HG02981 (cell line): ENCODE measurements around the gene LCORL.
A peak's percentile ranks its signal among the peaks of the same experiment; 100 is the strongest.
"Not testable (repeated sequence)": the region's sequence is repeated elsewhere in the genome, so short reads cannot be mapped to it uniquely, and the experiment has no call there.

Experiments
- ATAC-seq: cut with Tn5 transposase; IDR thresholded peaks from one replicate; pipeline ENCODE4 v1.9.1; 2021; ENCODE audit warnings: mild to moderate bottlenecking, moderate library complexity; ENCODE audit not compliant: unreplicated experiment

Gene LCORL

DNA sequence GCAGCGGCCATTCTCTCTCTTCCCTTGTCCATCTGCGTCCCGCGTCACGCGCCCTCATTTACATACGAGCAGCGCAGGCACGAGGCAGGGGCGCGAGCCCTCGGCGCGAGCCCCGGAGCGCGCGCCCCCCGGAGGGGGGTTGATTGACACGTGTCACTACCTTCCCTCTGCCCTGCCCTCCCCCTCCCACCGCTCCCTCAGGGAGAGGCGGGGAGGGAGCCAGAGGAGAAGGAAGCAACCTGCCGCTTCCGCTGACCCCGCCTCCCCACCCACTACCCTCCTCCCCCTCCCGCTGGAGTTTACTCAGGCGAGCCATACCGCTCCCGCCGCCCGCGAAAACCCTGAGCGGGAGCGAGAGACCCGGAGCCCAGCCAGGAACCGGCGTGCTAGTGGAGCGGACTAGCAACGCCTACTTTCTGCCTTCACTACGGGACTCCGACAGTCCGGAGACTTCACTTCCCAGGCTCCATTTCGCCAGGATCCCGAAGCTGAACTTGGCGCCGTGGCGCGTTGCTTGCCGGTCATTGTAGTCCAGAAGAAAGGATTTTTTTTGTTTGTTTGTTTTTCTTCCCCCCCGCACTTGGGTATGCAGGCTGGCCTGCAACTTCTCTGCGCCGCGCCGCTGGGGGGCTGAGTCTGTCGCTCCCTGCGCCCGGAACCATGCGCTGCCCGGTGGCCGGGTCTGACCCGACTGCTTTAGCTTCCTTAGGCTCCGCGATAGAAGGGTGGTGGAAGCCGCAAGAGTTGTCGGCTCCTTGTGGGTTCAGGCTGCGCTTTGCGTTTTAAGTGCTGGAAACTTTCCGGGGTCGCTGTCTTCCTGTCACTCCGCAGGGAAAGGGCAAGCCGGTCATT, at the start of gene LCORL:
Gene LCORL, minus strand, starts transcription at position 36 of the 852 bp plus-strand sequence. Its CDS starts 4 bp downstream, at position 32.
- ATAC-seq = peak; percentile 74

DNA sequence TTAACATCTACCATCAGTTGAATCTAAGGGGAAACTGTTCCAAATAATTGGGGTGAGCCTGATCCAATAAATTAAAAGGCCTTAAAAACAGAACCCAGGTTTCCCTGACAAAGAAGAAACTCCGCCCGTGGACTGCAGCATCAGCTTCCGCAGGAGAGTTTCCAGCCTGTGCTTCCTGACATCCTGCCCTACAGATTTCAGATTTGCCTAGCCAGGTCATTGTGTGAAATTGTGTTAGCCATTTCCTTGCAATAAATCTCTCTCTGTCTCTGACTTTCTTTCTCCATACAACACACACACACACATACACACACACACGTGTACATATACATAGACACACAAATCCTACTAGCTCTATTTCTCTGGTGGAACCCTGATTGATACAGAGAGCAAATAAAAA, 48.3 kb upstream of the LCORL start:
- ATAC-seq = no peak

DNA sequence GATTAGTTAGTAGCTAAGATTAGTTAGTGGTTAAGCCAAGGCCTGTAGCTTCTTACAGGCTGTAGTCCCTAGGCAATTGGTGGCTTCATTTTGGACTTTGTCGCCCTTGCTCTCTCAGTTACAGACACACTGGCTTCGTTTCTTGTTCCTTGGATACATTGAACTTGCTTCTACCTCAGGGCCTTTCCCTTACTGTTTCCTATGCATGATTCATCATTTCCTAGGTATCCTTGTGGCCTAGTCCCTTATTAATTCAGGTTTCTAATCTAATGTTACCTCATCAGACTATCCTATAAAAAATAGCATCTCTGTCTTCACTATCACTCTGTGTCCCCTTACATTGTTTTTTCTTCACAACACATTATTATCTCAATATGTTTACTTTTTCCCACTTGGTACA, 45.5 kb upstream of the LCORL start:
- ATAC-seq = no peak

DNA sequence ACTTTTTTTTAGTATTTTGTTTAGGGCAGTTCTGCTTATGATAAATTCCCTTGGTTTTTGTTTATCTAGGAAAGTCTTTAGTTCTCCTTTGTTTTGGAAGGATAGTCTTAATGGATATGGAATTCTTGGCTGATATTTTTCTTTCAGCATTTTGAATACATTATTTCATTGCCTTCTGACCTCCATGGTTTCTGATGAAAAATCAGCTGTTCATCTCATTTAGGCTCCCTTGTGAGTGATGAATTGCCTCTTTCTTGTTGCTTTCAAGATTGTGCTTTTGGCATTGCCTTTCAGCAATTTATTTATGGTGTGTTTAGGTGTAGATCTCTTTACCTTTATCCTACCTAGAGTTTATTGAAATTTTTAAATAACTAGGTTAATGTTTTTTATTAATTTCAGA, 41.5 kb upstream of the LCORL start:
- no peak for ATAC-seq

DNA sequence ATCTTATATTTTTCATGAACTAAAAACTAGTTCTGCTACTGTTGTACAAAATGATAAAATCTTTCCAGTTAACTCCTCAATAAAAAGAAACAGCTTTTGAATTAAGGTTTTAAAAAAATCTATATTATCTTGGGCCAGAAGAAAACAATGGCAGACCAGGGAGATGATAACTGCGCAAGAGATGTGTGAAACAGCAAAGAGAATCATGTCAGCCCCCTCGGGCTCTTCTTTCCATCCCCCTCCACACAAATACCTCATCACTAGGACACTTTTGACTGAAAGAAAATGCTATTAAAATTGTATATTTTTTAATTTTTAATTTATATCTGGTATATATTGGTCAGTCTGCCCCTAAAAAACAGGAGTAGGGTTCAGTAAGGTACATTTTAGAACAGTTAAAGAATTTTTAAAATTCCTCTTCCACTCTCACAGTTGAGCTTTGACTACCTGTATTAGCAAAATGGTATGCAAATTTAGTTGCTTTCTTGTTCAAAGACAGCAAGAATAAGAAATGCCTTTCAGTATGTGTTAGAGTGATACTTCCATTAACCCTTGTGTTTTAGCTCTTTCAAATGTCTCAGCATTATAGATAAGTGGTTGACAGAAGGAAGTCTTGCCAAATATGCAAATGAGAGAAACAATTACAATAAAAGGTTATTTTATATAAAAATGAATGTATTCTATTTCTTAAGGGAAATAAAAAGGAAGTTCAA, 36.4 kb upstream of the LCORL start:
- ATAC-seq = peak; percentile 73

DNA sequence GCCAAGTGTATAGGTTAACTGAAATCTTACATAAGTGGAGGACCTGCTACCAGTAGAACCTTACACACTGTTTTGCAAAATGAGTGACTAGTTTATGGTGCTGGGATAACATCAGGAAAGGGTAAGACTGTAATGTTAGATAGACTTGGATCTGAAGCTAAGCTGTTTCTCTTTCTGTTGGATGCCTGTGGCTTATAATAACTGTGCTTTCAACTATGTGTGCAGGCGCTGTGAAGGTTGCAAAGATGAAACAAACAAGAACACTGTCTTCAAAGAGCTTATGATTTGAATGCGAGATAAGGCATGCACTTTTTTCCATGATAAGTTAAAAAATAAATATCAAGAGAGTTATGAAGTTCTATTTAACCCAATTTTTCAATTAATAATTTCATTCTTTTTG, 34.5 kb upstream of the LCORL start:
- ATAC-seq = no peak

DNA sequence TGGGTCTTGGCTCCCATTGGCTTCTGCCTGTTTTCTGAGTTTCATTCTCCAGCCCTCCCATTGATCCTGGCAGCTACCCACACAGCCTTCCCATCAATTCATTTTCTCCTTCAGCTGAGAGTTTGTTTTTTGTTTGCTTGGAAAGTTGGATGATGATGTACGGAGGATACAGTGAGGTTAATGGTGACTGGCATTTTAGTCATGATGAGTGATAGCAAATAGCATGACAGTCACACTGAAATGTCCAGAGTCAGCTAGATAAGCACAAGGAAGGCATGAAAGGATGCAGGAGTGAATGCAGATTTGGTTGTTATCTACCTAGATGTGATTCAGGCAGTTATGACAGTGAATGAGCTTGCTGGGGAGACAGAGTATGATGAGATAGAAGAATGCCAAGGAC, 30.6 kb upstream of the LCORL start:
- ATAC-seq = no peak

DNA sequence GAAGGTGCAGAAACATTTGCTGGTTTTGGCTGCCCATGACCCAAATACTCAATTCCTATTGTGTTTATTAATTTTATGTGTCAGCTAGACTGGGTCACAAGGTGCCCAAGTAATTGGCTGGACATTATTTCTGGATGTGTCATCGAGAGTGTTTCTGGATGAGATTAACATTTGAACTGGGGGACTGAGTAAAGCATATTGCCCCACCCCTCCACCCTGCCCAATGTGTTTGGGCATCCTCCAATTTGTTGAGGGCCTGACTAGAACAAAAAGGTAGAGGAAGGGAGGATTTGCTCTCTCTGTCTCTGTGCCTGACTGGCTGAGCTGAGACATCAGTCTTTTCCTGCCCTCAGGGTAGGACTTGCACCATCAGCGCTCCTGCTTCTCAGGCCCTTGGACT, 29.7 kb upstream of the LCORL start:
- no peak for ATAC-seq

DNA sequence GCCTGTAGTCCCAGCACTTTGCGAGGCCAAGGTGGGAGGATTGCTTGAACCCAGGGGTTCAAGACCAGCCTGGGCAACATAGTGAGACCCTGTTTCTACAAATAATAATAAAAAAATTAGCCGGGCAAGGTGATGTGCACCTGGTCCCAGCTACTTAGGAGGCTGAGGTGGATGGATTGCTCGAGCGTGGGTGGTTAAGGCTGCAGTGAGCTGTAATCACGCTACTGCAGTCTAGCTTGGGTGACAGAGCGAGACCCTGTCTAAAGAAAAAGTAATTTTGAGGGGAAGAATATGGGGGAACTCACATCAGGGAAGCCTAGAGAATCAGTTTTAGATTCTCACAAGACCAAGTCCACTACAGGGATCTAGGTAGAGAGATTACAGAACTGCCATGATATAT, 28.9 kb upstream of the LCORL start:
- ATAC-seq = no peak

DNA sequence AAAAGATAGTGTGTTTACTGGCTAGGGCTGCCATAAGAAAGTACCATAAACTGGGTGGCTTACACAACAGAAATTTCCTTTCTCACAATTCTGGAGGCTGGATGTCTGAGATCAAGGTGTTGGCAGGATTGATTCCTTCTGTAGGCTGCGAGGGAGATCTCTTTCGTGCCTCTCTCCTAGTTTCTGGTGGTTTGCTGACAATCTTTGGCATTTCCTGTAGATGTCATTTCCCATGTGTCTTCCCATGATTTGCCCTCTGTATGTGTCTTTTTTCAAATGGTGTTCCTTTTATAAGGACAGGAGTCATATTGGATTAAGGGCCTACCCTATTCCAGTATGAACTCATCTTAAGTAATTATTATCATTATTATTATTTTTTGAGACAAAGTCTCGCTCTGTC, 27.9 kb upstream of the LCORL start:
- ATAC-seq = no peak

DNA sequence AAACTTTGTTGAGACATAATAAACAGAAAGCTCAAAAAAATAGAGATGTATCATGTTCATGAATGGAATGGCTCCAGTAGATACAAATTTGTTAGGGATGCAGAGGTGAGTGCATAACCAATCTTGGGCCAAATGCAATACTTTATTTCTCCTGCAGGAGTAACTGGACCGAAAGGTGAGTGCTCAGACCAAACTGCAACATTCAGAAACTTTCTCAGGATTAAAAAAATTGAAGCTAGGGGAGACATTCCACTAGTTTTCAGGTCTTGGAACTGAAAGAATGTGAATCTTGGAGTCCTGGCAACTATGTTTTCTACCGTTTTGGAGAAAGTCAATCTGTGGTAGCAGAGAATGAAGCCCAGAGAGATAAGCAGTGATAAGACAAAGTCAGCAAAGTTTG, 21.2 kb upstream of the LCORL start:
- ATAC-seq = no peak

DNA sequence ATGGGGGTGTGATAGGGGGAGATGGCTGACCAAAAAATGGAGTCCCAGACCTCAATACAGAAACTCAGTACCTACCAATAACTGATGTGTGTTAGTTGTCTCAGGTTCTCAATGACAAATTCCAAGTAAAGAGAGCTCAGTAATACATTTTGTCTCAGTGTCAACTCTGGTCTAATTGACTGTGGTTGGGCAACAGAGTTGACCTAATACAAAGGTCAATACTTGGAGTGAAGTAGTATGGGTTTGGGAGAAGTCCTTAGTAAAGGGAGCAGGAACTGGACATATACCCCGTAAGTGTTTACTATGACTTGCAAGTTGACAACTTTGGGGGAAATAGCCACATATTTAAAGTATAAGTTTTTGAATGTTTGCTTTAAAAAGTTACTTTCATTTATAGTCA, 20.5 kb upstream of the LCORL start:
- no peak for ATAC-seq

DNA sequence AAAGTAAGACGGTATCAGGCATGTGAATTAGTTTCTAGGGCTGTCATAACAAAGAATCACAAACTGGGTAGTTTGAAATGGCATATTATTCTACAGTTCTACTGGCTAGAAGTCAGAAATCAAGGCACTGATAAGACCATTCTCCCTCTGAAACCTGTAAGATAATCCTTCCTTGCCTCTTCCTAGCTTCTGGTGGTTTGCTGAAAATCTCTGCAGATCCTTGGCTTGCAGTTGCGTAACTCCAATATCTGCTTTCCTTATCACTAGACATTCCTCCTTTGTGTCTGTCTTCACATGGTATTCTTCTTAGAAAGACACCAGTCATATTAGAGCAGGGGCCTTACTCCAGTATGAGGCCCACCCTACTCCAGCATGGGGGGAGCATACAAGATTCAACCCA, 19.6 kb upstream of the LCORL start:
- ATAC-seq = no peak

DNA sequence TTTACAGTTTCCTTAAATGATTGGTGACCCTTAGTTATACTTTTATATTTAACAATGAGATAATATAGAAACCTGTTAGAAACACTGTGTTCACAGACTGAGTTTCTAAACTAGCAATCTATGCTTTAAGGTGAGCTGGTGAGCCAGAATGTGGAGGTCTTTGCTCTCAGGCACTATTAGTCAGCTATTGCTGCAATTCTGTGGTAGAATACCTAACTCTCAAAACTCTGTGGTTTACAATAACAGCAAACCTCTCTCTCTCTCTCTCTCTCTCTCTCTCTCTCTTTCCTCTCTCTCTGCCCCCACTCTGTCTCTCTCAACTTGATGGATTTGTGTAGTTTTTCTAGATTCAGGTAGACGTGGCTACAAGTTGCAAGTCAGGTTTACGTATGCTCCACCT, 17.6 kb upstream of the LCORL start:
- ATAC-seq = peak; percentile 88

DNA sequence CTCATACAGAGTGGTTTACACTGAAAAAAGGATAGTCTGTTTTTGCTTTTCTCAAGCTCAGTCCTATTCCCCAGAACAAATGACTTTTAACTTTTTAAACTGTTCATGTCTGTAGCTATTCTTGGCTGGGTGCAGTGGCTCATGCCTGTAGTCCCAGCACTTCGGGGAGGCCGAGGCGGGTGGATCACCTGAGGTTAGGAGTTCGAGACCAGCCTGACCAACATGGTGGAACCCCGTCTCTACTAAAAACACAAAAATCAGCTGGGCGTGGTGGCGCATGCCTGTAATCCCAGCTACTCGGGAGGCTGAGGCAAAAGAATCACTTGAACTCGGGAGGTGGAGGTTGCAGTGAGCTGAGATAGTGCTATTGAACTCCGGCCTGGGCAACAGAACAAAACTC, 14.8 kb upstream of the LCORL start:
- ATAC-seq = not testable (repeated sequence)

DNA sequence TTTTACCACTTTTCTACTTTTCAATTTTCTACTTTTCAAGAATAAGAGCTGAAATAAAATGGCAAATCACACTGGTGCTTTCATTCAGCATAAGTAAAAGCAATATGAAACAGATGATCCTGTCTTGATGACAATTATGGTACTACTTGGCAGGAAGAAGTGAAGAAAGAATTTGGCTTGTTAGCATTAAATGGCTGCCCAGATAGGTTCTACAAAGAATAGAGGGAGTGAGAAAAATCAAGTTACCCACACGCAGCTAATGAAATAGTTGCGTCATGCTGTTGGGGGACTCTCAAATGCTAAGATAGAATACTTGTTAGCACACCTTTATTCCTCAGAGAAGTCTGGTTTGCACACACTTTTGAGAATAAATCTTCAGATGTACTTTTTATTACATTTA, 12.5 kb upstream of the LCORL start:
- ATAC-seq = no peak

DNA sequence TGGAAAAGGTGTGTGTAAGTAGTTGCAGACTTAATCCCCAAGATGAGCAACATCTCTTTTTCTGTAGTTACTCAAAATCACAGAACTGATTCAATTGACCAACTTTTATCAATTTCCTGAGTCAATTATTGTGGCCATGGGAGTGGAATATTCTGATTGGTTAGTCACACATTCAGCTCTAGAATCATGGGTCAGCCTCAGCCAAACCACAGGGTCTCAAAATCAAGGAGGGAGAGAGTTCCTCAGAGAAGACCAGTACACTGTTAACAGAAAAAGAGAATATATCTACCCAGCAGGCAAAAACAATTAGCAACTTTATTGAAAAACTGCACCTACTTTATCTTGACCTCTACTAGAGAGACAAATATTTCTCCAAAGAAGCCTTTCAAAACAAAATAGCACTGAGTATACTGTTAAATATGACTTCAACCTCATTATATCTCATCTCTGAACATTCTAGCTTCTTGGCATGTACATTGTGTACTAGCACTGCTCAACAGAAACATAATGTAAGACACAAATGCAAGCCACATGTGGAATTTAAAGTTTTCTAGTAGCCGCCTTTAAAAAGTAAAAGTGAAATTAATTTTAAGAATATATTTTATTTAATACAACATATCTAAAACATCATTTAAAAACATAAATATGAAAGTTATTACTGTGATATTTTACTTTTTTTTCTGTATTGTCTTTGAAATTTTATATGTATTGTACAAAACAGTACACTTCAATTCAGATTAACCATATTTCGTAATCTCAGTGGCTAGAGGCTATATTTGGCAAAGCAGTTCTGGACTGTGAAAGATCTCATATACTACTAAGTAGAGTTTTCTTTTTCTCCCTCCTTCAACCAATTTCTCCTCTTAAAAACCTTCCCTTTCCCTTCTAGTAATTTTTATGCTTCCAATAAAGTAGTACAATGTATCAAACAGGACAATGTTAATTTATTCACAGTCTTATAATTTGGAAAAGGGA, 11.8 kb upstream of the LCORL start:
- no peak for ATAC-seq

DNA sequence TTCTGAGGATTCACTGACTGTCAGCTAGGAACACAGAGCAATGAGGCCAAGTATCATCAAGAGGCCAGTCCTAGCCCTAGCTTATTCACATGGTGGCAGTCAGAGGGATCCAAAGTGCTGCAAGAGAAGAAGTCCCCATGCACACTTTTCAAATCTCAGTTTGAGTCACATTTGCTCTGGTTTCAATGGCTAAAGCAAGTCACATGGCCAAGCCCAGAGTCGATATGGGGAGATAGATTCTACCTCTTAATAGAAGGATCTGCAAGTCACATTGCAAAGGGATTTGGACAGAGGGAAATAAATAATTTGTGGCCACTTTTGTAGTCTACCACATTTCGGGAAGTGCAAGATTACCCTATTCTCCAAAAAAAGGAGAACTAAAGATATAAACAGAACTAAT, 3.7 kb upstream of the LCORL start:
- ATAC-seq = no peak

DNA sequence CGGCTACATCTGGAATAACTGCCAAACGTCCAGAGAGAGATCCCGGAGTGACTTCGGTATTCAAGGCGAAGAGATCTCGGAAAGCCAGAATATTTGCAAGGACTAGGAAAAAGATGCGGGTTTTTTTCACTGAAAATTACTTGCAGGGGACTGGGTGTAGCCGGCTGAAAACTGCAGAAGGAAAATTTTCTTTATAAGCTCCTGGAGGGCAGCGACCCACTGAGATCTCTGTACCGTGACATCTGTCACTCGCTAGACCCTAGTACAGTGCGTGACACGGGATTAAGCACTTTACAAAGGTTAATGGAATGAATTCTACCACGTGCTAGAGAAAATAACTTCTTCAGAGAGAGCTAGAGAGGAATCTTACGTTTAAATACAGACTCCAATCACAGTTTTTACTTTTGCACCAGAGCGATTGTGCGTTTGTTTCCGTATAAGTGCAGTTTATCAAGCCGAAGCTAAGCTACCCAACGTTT, 1.1 kb upstream of the LCORL start:
- ATAC-seq = no peak

DNA sequence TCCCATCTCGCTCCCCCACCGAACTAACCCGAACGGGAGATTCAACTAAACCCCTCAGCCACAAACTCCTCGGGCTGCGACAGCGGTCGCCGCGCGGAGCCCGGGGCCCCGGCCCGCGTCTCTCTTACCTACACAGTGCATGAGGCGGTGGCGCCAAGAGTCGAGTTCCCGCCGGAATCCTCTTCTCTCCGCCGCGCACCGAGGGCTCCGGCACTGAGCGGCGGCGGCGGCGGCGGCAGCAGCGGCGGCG, 160 bp downstream of the LCORL start:
- peak; percentile 4 for ATAC-seq

DNA sequence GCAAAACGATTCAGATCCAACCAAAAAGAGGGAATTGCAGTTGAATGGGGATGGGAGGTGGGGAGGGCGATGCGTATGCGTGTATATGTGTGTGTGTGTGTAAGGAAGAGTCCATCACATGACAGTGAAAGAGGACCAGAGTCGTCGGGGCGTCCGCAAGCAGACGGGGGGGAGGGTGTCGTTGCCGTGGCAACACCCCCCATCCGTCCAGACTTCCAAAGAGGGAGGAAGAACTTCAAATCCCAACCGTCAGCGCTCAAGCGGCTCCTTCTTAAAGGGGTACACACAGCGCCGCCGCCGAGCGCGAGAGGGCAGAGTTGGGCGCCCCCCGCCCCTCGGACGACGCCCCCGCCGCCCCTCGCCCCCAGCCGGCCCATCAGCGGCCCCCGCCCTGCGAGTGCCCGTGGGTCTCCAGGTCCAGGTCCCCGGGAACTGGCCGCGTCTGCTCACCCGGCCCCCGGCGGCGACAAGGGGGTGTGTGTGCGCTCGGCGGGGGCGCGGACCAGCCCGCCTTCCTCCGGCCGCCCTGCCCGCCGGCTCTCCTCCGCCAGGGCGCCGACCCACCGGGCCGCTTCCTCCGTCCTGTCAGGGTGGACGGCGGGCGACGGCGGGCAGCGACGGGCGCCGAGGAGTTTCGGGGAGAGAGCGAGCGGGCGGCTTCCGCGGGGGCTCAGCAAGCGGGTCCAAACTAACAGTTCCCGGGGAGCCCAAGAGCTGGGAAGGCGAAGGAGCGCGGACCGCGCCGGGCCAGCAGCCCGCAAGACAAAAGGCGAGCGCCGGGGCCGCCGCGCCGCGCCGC, 685 bp downstream of the LCORL start:
- peak; percentile 16 for ATAC-seq
